A673 (cell line): Measurements from ENCODE around the gene SCO1. TPM values are rescaled to one million over a fixed set of nuclear protein-coding genes. Genes with fewer than 3 reads are reported as not detected.

Source experiments
- BruUV-seq: library from RNA; stranded (reverse); fragments of 400-500 nt; replicated peaks from 2 replicates; lab custom pipeline; 2021; lab: Mats Ljungman, UMichigan
- CTCF ChIA-PET: fragments of 300-600 bp; sonication (Branson Sonifier 250); formaldehyde crosslinking; loops from one replicate; lab custom pipeline; 2022; ENCODE audit warnings: antibody characterized with exemption; lab: Charles Lee
- POLR2A ChIA-PET: fragments of 300-600 bp; sonication (Branson Sonifier 250); formaldehyde crosslinking; loops from one replicate; lab custom pipeline; 2022; ENCODE audit warnings: antibody characterized with exemption; ENCODE audit not compliant: low non-redundant PET; lab: Charles Lee
- DNase-seq: peaks from one replicate; pipeline ENCODE4 v3.0.0-alpha.2; 2015; ENCODE audit warnings: low spot score
- H3K27ac ChIP-seq: fragments of 200-600 bp; sonication (generic); 2 replicates; pipeline ENCODE4 v1.5.1; 2016; ENCODE audit warnings: mixed run types, low read depth, mild to moderate bottlenecking, mixed read lengths, antibody characterized with exemption, low read length; ENCODE audit not compliant: poor library complexity, severe bottlenecking
- H3K27me3 ChIP-seq: fragments of 200-600 bp; sonication (generic); replicated peaks from 2 replicates; pipeline ENCODE4 v1.6.1; 2017; ENCODE audit warnings: mixed run types, low read depth, mild to moderate bottlenecking, mixed read lengths, antibody characterized with exemption, low read length; ENCODE audit not compliant: insufficient read depth, poor library complexity
- H3K36me3 ChIP-seq: fragments of 200-600 bp; sonication (generic); 2 replicates; pipeline ENCODE4 v1.6.1; 2016; ENCODE audit warnings: mixed run types, mild to moderate bottlenecking, mixed read lengths, antibody characterized with exemption, low read length; ENCODE audit not compliant: insufficient read depth, poor library complexity, severe bottlenecking
- H3K4me1 ChIP-seq: fragments of 200-600 bp; sonication (generic); 2 replicates; pipeline ENCODE4 v1.6.1; 2017; ENCODE audit warnings: mixed run types, mild to moderate bottlenecking, mixed read lengths, antibody characterized with exemption, low read length; ENCODE audit not compliant: insufficient read depth, poor library complexity, severe bottlenecking
- H3K4me3 ChIP-seq: fragments of 200-600 bp; sonication (generic); 2 replicates; pipeline ENCODE4 v1.5.1; 2016; ENCODE audit warnings: low read depth, mixed run types, mild to moderate bottlenecking, mixed read lengths, low read length; ENCODE audit not compliant: poor library complexity, severe bottlenecking
- H3K9me3 ChIP-seq: fragments of 200-600 bp; sonication (generic); 2 replicates; pipeline ENCODE4 v1.6.1; 2016; ENCODE audit warnings: mixed run types, low read depth, mild to moderate bottlenecking, mixed read lengths, antibody characterized with exemption, low read length; ENCODE audit not compliant: poor library complexity, severe bottlenecking
- EZH2 ChIP-seq: fragments of 200-600 bp; sonication (generic); IDR thresholded peaks from 2 replicates; pipeline ENCODE4 v1.6.1; 2017; ENCODE audit warnings: borderline replicate concordance, low read depth, mild to moderate bottlenecking, mixed read lengths, antibody characterized with exemption, low read length; ENCODE audit not compliant: poor library complexity, severe bottlenecking
- intact Hi-C: fragments of 100-400 bp; cut with micrococcal nuclease; formaldehyde crosslinking; loops from one replicate; pipeline ENCODE4 v1.10.0; 2022; ENCODE audit not compliant: unreplicated experiment
- total RNA-seq: library from RNA; stranded (reverse); gene quantifications from 2 replicates; pipeline ENCODE4 v1.2.3, GENCODE V29; 2021
- TF ChIP-seq, protein P1 (sequence below): fragments of 300-800, 200-600 bp; sonication (generic); conservative IDR thresholded peaks from 2 replicates; pipeline ENCODE4 v1.5.1; 2017; ENCODE audit warnings: low read depth, mild to moderate bottlenecking, antibody characterized with exemption, low read length, moderate library complexity, mixed read lengths

Gene SCO1
- total RNA-seq, 1 experiment from 2014 or later, result 42.2 TPM

DNA sequence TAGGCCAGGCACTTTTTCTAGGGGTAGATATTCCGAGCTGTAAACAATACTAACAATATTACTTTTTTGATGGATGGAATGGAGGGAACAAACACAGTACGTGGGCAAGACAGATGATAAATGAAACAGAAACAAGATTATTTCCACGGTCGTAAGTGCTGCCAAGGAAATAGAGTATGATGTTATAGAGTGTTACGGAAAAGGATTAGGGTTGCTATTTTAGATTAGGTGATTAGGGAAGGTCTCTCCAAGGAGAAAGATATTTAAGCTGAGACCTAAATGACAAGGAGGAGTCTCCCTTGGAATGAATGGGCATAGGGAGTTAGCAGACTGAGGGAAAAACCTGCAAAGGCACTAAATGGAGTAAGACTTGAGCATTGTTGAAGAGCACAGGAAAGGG is 8.4 kb upstream of the SCO1 start:
- Histone ChIP-seq H3K4me3 (no peak overlapping the region), H3K9me3 (no peaks in the 10 kb centered on the region), H3K36me3 (peaks cover 36% of the 10 kb centered on the region), H3K27me3 (no peaks in the 10 kb centered on the region), H3K4me1 (peaks cover 7% of the 10 kb centered on the region), H3K27ac (no peak overlapping the region)
- DNase-seq, result no peak
- TF ChIP-seq, protein P1, sequence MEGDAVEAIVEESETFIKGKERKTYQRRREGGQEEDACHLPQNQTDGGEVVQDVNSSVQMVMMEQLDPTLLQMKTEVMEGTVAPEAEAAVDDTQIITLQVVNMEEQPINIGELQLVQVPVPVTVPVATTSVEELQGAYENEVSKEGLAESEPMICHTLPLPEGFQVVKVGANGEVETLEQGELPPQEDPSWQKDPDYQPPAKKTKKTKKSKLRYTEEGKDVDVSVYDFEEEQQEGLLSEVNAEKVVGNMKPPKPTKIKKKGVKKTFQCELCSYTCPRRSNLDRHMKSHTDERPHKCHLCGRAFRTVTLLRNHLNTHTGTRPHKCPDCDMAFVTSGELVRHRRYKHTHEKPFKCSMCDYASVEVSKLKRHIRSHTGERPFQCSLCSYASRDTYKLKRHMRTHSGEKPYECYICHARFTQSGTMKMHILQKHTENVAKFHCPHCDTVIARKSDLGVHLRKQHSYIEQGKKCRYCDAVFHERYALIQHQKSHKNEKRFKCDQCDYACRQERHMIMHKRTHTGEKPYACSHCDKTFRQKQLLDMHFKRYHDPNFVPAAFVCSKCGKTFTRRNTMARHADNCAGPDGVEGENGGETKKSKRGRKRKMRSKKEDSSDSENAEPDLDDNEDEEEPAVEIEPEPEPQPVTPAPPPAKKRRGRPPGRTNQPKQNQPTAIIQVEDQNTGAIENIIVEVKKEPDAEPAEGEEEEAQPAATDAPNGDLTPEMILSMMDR, result no peak
- TF ChIP-seq EZH2, result no peak
- intact Hi-C loops, result no loop called here
- CTCF ChIA-PET, result no interaction called here
- no TSS peak for BruUV-seq
- POLR2A ChIA-PET, result no interaction called here

DNA sequence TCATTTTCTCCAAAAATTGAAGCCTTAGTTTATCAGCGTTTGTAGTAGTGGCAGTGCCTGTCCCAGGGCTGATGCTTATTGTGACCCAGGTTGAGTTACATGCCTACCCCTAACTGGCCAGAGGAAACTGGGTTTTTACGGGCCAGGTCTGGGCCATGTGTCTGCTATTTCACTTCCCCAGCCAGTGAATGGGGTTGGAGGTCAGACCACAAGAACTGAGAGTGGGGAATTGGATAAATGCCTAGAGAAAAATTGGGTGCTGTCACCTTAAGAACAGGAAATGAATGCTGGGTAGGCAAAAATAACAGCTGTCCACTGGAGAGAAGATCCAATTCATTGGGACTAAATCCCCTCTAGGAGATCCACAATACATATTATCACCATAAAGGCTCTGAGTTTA is 5.2 kb upstream of the SCO1 start:
- ChIA-PET CTCF (no interaction called here), POLR2A (no interaction called here)
- TF ChIP-seq EZH2, result no peak
- TF ChIP-seq, protein P1, result no peak
- Histone ChIP-seq H3K27me3 (no peaks in the 10 kb centered on the region), H3K4me3 (no peak overlapping the region), H3K36me3 (peaks cover 22% of the 10 kb centered on the region), H3K9me3 (no peaks in the 10 kb centered on the region), H3K4me1 (peaks cover 11% of the 10 kb centered on the region), H3K27ac (no peak overlapping the region)
- no peak for DNase-seq
- intact Hi-C loops, result no loop called here
- BruUV-seq, result no TSS peak

DNA sequence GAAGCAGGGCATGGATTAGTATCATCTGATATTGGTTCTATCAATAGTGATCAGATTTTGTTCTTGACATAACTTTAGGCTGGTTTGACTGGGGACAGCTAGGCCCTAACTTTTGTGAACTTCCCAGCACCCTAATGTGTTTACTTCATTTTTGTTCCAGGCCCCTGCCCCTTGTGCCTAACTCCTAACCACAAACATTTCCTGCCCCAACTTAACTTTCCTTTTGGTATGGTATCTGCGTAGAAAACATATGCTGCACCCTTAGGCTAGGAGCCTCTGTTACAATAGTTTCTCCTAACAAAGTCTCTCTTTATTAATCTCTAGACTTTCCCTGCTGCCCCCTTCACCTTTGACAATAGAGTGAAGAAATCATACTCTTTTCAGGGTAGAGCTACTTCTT is 2.5 kb upstream of the SCO1 start:
- no peak for TF ChIP-seq EZH2
- TF ChIP-seq, protein P1, result no peak
- intact Hi-C loops, result no loop called here
- H3K4me3 ChIP-seq, result no peak overlapping the region
- ChIA-PET CTCF (no interaction called here), POLR2A (no interaction called here)
- H3K27ac ChIP-seq, result no peak overlapping the region
- peaks cover 23% of the 10 kb centered on the region for H3K4me1 ChIP-seq
- H3K9me3 ChIP-seq, result no peaks in the 10 kb centered on the region
- DNase-seq, result no peak
- no TSS peak for BruUV-seq
- peaks cover 8% of the 10 kb centered on the region for H3K36me3 ChIP-seq
- H3K27me3 ChIP-seq, result no peaks in the 10 kb centered on the region
